Measurements from ENCODE around the gene SUGP1. TPM values are rescaled to one million over a fixed set of nuclear protein-coding genes. Genes with fewer than 3 reads are reported as not detected.

SUGP1 gene
- total and polyA plus RNA-seq, 2 of the 13 experiments (the other 11 are each of a cell fraction or from before 2014, with no cell fraction given) = 21.6 to 25.9 TPM

DNA sequence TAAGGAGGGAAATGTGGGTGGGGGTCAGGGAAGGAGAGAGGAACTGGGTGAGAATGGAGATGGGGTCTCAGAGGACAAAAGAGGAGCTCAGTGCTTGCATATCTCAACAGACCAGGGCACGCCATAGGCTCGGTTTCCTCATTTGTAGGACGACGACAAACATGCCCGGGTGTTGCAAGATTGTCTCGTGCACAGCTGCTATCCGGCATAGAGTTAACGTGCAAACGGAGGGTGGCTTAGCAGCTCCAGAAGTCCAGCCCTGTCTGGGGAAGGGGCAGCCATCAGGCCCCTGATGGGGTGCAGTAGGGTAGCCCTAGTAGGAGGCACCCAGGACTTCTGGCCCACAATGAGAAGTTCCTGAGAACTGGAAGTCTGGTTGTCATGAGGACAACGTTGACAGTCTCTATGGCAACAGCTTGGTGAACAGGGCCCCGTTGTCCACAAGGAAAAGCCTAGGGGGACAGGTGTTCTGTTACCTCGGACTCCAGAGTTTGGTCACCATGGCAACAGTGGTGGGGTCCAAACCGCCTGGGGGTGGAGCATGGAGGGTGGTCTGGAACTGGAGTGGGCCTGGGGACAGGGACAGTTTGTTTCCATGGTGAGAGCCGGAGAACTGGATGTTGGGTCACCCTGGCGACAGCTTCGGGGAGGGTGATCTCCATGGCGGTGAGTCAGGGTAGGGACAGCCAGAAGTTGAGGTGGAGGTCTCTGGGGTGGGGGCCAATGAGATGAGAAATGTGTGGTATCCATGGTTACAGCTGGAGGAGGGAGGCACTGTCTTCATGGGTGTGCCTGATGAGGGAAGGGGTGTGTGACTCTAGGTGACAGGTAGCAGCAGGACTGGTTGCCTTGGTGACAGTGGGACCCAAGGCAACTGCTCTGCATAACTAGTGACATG lies 64.0 kb downstream of the SUGP1 start:
- H3K9me3 ChIP-seq (ENCODE audit: low read length) = no peaks in the 10 kb centered on the region
- peaks cover 0 to 20% of the 10 kb centered on the region in 2 experiments; a peak in 2 of 5 replicates for H3K27me3 ChIP-seq (ENCODE audit: control insufficient read depth in 1 of 2, insufficient read depth in 2 of 2, low read length in 2 of 2)
- no peaks in the 10 kb centered on the region for H3K79me2 ChIP-seq (ENCODE audit: insufficient read depth, low read length)
- no TSS peak for BruUV-seq (replicated peaks)
- H3K27ac ChIP-seq (ENCODE audit: extremely low read length, insufficient read depth, low read length) = no peak overlapping the region
- in situ Hi-C loops (cut with HindIII; ENCODE audit: extremely low pct_ligation_motif_present, low pct_unique_long_range_greater_than_20kb) = no loop called here
- no peaks in the 10 kb centered on the region for H3K36me3 ChIP-seq (replicated peaks in 1 of 2; ENCODE audit: control insufficient read depth in 1 of 2, insufficient read depth in 2 of 2, low read length in 2 of 2)
- H3K9ac ChIP-seq (ENCODE audit: insufficient read depth, low read depth, low read length) = no peak overlapping the region
- TF ChIP-seq NAIF1 (CRISPR knock-in tag; IDR thresholded peaks at IDR 0.05; ENCODE audit: borderline replicate concordance) (no peak), RFX1 (IDR thresholded peaks at IDR 0.05) (peak; percentile 85), CEBPB (IDR thresholded peaks at IDR 0.05; ENCODE audit: borderline replicate concordance, low read depth, low read length) (peak; percentile 83), TBX2 (CRISPR knock-in tag; IDR thresholded peaks at IDR 0.05; ENCODE audit: borderline replicate concordance) (0 out of 2 replicates have a peak, but pooled peaks have one; percentile 20), SAP130 (CRISPR knock-in tag; IDR thresholded peaks at IDR 0.05; ENCODE audit: low read depth) (peak; percentile 30; the same call in 1 of the 2 replicates), BHLHE40 (IDR thresholded peaks at IDR 0.05; ENCODE audit: low read length) (peak; percentile 80), HNF1A (IDR thresholded peaks at IDR 0.05; ENCODE audit: low read depth) (no peak), HNF1A (CRISPR knock-in tag; IDR thresholded peaks at IDR 0.05; ENCODE audit: borderline replicate concordance) (no peak), ZNF788 (CRISPR knock-in tag; IDR thresholded peaks at IDR 0.05; ENCODE audit: borderline replicate concordance) (no peak), THAP8 (CRISPR knock-in tag; IDR thresholded peaks at IDR 0.05; ENCODE audit: borderline replicate concordance) (no peak), RFX3 (CRISPR knock-in tag; IDR thresholded peaks at IDR 0.05) (peak; percentile 57; the same call in 1 of the 2 replicates), ZSCAN22 (CRISPR knock-in tag; IDR thresholded peaks at IDR 0.05) (no peak)
- TF ChIP-seq, protein P1, sequence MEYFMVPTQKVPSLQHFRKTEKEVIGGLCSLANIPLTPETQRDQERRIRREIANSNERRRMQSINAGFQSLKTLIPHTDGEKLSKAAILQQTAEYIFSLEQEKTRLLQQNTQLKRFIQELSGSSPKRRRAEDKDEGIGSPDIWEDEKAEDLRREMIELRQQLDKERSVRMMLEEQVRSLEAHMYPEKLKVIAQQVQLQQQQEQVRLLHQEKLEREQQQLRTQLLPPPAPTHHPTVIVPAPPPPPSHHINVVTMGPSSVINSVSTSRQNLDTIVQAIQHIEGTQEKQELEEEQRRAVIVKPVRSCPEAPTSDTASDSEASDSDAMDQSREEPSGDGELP (IDR thresholded peaks at IDR 0.05; ENCODE audit: borderline replicate concordance, low read depth) = peak; percentile 51; the same call in 1 of the 2 replicates
- TF ChIP-seq, protein P2, sequence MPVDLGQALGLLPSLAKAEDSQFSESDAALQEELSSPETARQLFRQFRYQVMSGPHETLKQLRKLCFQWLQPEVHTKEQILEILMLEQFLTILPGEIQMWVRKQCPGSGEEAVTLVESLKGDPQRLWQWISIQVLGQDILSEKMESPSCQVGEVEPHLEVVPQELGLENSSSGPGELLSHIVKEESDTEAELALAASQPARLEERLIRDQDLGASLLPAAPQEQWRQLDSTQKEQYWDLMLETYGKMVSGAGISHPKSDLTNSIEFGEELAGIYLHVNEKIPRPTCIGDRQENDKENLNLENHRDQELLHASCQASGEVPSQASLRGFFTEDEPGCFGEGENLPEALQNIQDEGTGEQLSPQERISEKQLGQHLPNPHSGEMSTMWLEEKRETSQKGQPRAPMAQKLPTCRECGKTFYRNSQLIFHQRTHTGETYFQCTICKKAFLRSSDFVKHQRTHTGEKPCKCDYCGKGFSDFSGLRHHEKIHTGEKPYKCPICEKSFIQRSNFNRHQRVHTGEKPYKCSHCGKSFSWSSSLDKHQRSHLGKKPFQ (CRISPR knock-in tag; IDR thresholded peaks at IDR 0.05; ENCODE audit: insufficient replicate concordance) = no peak
- H3K4me2 ChIP-seq (ENCODE audit: low read depth, low read length) = peak overlapping the region; percentile 66
- no peak overlapping the region for H2AFZ ChIP-seq (ENCODE audit: low read length)
- POLR2A ChIA-PET = no interaction called here
- peak; percentile 69 for FAIRE-seq
- intact Hi-C loops (cut with micrococcal nuclease; ENCODE audit: unreplicated experiment) = no loop called here
- peak overlapping the region in 1 of 3 experiments; percentile 12; a peak in 1 of 6 replicates for H3K4me3 ChIP-seq (replicated peaks in 1 of 3; ENCODE audit: insufficient read depth in 1 of 3, low read depth in 2 of 3, low read length in 3 of 3)
- CTCF ChIA-PET (ENCODE audit: low intra/inter-chr PET ratio, low total read pairs) = no interaction called here
- DNase-seq (ENCODE audit: low spot score) = peak; percentile 31
- peaks cover 17% of the 10 kb centered on the region for H3K4me1 ChIP-seq (ENCODE audit: insufficient read depth, low read length)
- 21% methylated on average over 13 of the region's 17 CpGs for WGBS (ENCODE audit: low lambda C conversion rate)
- peak; percentile 68 for ATAC-seq
- no peaks in the 10 kb centered on the region for H4K20me1 ChIP-seq (ENCODE audit: insufficient read depth, low read length)
